SU-DHL-6 (cell line): ENCODE results near the gene TMEM116.
"Not testable (repeated sequence)": the region's sequence is repeated elsewhere in the genome, so short reads cannot be mapped to it uniquely, and the experiment has no call there.

Experiments
- H2AFZ ChIP-seq: fragments of 200-600 bp; sonication (generic); 2 replicates; pipeline ENCODE4 v1.6.1; 2014; ENCODE audit warnings: low read depth, mild to moderate bottlenecking, moderate library complexity, mixed read lengths, antibody characterized with exemption, low read length; ENCODE audit not compliant: severe bottlenecking
- H3F3A ChIP-seq: fragments of 200-600 bp; shearing (Covaris generic); 2 replicates; pipeline ENCODE4 v1.6.0; 2016; ENCODE audit warnings: antibody characterized with exemption, mild to moderate bottlenecking; ENCODE audit not compliant: insufficient read depth
- H3K27ac ChIP-seq: fragments of 200-600 bp; sonication (generic); 2 replicates; pipeline ENCODE4 v1.5.1; 2016; ENCODE audit warnings: low read depth, mild to moderate bottlenecking, low read length, moderate library complexity, mixed read lengths
- H3K27me3 ChIP-seq: fragments of 200-600 bp; sonication (generic), shearing (Covaris generic); 2 replicates; pipeline ENCODE4 v1.6.0; 2014; ENCODE audit warnings: mild to moderate bottlenecking, low read length
- H3K36me3 ChIP-seq: fragments of 200-600 bp; sonication (generic); 2 replicates; pipeline ENCODE4 v1.6.1; 2014; ENCODE audit warnings: mild to moderate bottlenecking, low read length, mixed read lengths
- H3K4me2 ChIP-seq: fragments of 300-600, 200-600 bp; shearing (Covaris generic), sonication (generic); 2 replicates; pipeline ENCODE4 v1.6.0; 2014; ENCODE audit warnings: low read length, low read depth, mild to moderate bottlenecking; ENCODE audit not compliant: poor library complexity, severe bottlenecking
- H3K4me3 ChIP-seq: fragments of 200-600 bp; sonication (generic); 2 replicates; pipeline ENCODE4 v1.5.1; 2014; ENCODE audit warnings: antibody characterized with exemption, low read length, mild to moderate bottlenecking, mixed read lengths; ENCODE audit not compliant: insufficient read depth, poor library complexity, severe bottlenecking
- H3K79me2 ChIP-seq: fragments of 200-600 bp; sonication (generic); 2 replicates; pipeline ENCODE4 v1.6.1; 2014; ENCODE audit warnings: mild to moderate bottlenecking, low read length, moderate library complexity; ENCODE audit not compliant: insufficient read depth
- H3K9ac ChIP-seq: fragments of 200-600 bp; sonication (generic); 2 replicates; pipeline ENCODE4 v1.7.0; 2014; ENCODE audit warnings: mild to moderate bottlenecking, low read length
- H3K9me2 ChIP-seq: fragments of 200-600 bp; sonication (generic); replicated peaks from 2 replicates; pipeline ENCODE4 v1.6.1; 2014; ENCODE audit warnings: low read length; ENCODE audit not compliant: insufficient read depth
- H3K9me3 ChIP-seq: fragments of 200-600 bp; sonication (generic); 2 replicates; pipeline ENCODE4 v1.6.1; 2014; ENCODE audit warnings: low read length, mixed read lengths; ENCODE audit not compliant: insufficient read depth
- H4K20me1 ChIP-seq: fragments of 200-600 bp; sonication (generic); 2 replicates; pipeline ENCODE4 v1.6.1; 2014; ENCODE audit warnings: low read depth, mild to moderate bottlenecking, antibody characterized with exemption, low read length, moderate library complexity, mixed read lengths
- CTCF ChIP-seq: fragments of 200-600 bp; sonication (generic); IDR thresholded peaks from one replicate; pipeline ENCODE4 v1.5.1; 2017; ENCODE audit warnings: antibody characterized with exemption, mild to moderate bottlenecking, low read length, moderate library complexity; ENCODE audit not compliant: insufficient read depth, poor library complexity, severe bottlenecking
- EZH2phosphoT487 ChIP-seq: fragments of 200-600 bp; sonication (generic), shearing (Covaris generic); conservative IDR thresholded peaks from 2 replicates; pipeline ENCODE4 v1.6.1; 2018; ENCODE audit warnings: mild to moderate bottlenecking, antibody characterized with exemption, low read length, moderate library complexity, mixed read lengths

Gene TMEM116

DNA sequence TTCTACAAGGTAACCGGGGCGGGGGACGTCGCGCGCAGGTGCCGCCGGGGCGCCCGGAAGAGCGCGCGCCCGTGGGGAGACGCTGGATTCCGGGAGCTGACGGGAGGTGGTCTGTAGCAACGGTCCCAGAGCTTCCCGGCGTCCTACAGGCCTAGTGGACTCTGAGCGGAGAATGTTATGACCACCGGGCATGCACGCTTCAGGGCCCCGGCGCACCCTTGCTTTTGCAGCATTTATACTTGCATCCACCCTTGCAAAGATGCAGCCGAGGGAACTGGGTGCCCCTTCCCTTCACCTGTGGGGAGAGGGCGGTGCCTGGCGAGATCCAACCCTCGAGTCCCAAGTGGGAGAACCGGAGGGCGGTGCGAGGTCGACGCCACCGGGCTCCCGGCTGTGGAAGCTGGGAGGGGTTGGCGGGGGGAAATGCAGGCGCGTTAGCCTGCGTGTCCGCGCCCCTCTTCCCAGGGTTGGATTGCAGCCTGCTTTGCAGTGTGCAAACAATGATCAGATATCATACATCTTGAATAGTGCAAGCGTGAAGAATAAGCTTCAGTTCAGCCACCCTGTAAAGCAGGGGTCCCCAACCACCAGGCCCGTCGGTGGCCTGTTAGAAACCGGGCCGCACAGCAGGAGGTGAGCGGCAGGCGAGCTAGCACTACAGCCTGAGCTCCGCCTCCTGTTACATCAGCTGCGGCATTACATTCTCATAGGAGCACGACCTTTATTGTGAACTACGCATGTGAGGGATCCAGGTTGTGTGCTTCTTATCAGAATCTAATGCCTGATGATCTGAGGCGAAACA lies 837 bp upstream of the TMEM116 start:
- peaks cover 28% of the 10 kb centered on the region for H3F3A ChIP-seq

GRCh38 chr12:112011685-112012084 lies 1.3 kb downstream of the TMEM116 start:
- peak overlapping the region; percentile 95 for H3K9ac ChIP-seq
- H3F3A ChIP-seq = peaks cover 27% of the 10 kb centered on the region
- H4K20me1 ChIP-seq = peaks cover 12% of the 10 kb centered on the region; the same call in 1 of the 2 replicates
- peak overlapping the region; percentile 82 for H3K27ac ChIP-seq
- peak overlapping the region; percentile 63 for H3K4me2 ChIP-seq
- peaks cover 12% of the 10 kb centered on the region for H3K36me3 ChIP-seq
- H3K27me3 ChIP-seq = no peaks in the 10 kb centered on the region
- no peak overlapping the region for H2AFZ ChIP-seq
- peaks cover 58% of the 10 kb centered on the region for H3K79me2 ChIP-seq
- H3K9me2 ChIP-seq = no peaks in the 10 kb centered on the region
- no peak for TF ChIP-seq EZH2phosphoT487
- TF ChIP-seq CTCF = no peak
- no peaks in the 10 kb centered on the region for H3K9me3 ChIP-seq
- peak overlapping the region; percentile 72 for H3K4me3 ChIP-seq

More for the DNA sequence above, 837 bp upstream of the TMEM116 start:
- H3K9ac ChIP-seq = peak overlapping the region; percentile 90
- TF ChIP-seq CTCF (no peak), EZH2phosphoT487 (no peak)
- H3K27me3 ChIP-seq = no peaks in the 10 kb centered on the region
- no peaks in the 10 kb centered on the region for H3K9me3 ChIP-seq
- H3K27ac ChIP-seq = peak overlapping the region; percentile 95
- peaks cover 12% of the 10 kb centered on the region for H3K36me3 ChIP-seq
- H4K20me1 ChIP-seq = peaks cover 17% of the 10 kb centered on the region; the same call in 1 of the 2 replicates
- H3K79me2 ChIP-seq = peaks cover 80% of the 10 kb centered on the region
- no peaks in the 10 kb centered on the region for H3K9me2 ChIP-seq
- peak overlapping the region; percentile 90 for H3K4me2 ChIP-seq
- H3K4me3 ChIP-seq = peak overlapping the region; percentile 89
- H2AFZ ChIP-seq = peak overlapping the region; percentile 78

GRCh38 chr12:112010415-112011344 lies 2.3 kb downstream of the TMEM116 start:
- peaks cover 5% of the 10 kb centered on the region; the same call in 1 of the 2 replicates for H4K20me1 ChIP-seq
- H3K9ac ChIP-seq = 0 out of 2 replicates have a peak overlapping the region, but pooled peaks have one; percentile 95
- no peaks in the 10 kb centered on the region for H3K9me2 ChIP-seq
- peaks cover 22% of the 10 kb centered on the region for H3F3A ChIP-seq
- H3K4me2 ChIP-seq = peak overlapping the region; percentile 63
- TF ChIP-seq EZH2phosphoT487 (no peak), CTCF (no peak)
- H3K79me2 ChIP-seq = peaks cover 48% of the 10 kb centered on the region
- H3K27ac ChIP-seq = no peak overlapping the region
- no peak overlapping the region for H3K4me3 ChIP-seq
- no peaks in the 10 kb centered on the region for H3K27me3 ChIP-seq
- H3K36me3 ChIP-seq = peaks cover 4% of the 10 kb centered on the region
- H2AFZ ChIP-seq = no peak overlapping the region
- no peaks in the 10 kb centered on the region for H3K9me3 ChIP-seq

GRCh38 chr12:112009596-112009995 lies 3.4 kb downstream of the TMEM116 start:
- not testable (repeated sequence) for H3K9me2 ChIP-seq, H2AFZ ChIP-seq, H4K20me1 ChIP-seq, H3K36me3 ChIP-seq, H3K4me2 ChIP-seq, H3K9ac ChIP-seq, H3K4me3 ChIP-seq, H3K27me3 ChIP-seq, H3K9me3 ChIP-seq, H3K27ac ChIP-seq
- Histone ChIP-seq H3K79me2 (peaks cover 38% of the 10 kb centered on the region), H3F3A (peaks cover 21% of the 10 kb centered on the region)
